ENCODE measurements around the gene CD5L. TPM values are rescaled to one million over a fixed set of nuclear protein-coding genes. Genes with fewer than 3 reads are reported as not detected.

The CD5L gene
- not detected for total RNA-seq

DNA sequence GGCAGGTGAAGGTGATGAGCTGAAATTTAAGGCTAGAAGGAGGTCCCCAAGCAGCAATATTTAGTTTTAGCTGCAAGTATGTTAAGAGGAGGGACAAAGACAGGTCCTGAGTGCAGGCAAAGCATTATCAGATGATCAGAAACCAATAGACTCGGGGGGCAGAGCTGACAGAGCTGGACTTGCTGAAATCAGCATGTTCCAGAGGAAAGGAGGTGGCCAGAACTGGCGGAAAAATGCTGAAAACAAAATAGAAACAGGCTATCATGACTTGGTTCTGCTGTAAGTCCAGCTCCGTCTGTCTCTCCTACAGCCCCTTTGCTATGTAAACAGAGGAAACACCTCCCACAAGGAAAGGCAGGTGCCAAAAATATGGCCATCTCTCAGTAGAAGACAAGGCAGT, at the start of gene CD5L:
TSS of gene CD5L (minus strand) at position 101 of the 400 bp plus-strand sequence. CDS start 107 bp downstream, outside the sequence.
- Histone ChIP-seq H3K4me1 (ENCODE audit: insufficient read depth, low read length) (peaks cover 27% of the 10 kb centered on the region), H3K9me3 (ENCODE audit: low read depth, low read length) (no peaks in the 10 kb centered on the region), H3K27me3 (ENCODE audit: insufficient read depth, low read length) (no peaks in the 10 kb centered on the region), H3K4me3 (ENCODE audit: low read length) (no peak within 1 kb of the TSS)

DNA sequence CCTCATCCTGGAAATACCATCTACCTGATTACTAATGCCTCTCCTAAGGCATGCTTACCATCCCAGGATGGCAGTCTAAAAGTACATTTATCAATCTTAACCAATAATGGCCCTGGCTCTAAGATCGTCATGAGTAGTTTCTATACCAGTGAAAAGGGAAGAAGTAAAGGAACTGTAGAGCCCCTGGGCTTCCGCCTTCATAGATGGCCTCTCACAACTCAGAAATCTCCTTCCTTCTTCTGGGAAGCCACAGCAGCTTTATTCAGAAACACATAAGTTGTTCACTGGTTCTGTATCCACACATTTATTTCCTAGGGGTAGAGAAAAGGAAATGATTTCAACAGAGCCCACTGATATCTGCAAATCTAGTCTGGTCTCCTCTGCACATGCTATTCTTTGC, 41.0 kb upstream of the CD5L start:
- Histone ChIP-seq H3K4me1 (ENCODE audit: insufficient read depth, low read length) (peaks cover 7% of the 10 kb centered on the region), H3K27me3 (ENCODE audit: insufficient read depth, low read length) (peaks cover 2% of the 10 kb centered on the region), H3K4me3 (ENCODE audit: low read length) (no peak overlapping the region), H3K9me3 (ENCODE audit: low read depth, low read length) (no peaks in the 10 kb centered on the region)

DNA sequence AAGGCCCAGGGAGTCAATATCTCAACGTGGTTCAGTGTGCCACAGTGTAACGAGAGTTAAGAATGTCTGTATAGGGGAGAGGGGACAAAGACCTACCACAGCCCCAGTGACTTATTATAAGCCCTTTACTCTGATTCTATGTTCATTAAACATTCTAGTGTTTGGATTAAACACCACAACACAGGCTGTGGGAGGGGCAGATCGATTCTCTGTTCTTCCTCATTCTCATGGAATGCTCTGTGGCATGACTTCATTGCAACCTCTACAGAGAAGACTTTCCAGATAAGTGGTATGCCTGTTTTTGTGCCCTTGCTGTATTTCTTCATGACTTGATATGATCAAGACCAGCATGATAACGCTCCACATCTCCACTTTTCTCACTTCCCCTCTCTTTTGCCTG, 39.0 kb upstream of the CD5L start:
- Histone ChIP-seq H3K9me3 (ENCODE audit: low read depth, low read length) (no peaks in the 10 kb centered on the region), H3K4me3 (ENCODE audit: low read length) (no peak overlapping the region), H3K27me3 (ENCODE audit: insufficient read depth, low read length) (peaks cover 1% of the 10 kb centered on the region), H3K4me1 (ENCODE audit: insufficient read depth, low read length) (peaks cover 7% of the 10 kb centered on the region)

DNA sequence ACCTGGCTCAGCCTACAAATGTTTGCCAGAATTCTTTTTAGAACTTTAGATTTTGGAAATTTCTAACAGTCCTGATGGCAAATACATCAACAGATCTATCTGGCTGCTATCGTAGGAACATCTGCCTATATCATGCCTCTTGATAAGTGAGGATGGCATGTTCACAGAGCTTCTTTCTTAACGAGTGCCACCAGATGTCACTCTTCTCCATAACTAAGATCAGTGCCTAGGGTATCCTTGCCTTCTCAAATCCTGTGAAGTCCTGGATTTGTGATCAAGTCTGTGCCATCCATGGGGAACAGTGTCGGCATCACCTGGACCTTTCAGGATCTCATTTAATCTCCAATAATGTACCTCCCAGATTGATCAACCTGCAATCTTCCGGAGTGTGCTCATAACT, 36.5 kb upstream of the CD5L start:
- no peaks in the 10 kb centered on the region for H3K9me3 ChIP-seq (ENCODE audit: low read depth, low read length)
- H3K27me3 ChIP-seq (ENCODE audit: insufficient read depth, low read length) = peaks cover 6% of the 10 kb centered on the region
- H3K4me1 ChIP-seq (ENCODE audit: insufficient read depth, low read length) = peaks cover 7% of the 10 kb centered on the region
- no peak overlapping the region for H3K4me3 ChIP-seq (ENCODE audit: low read length)

DNA sequence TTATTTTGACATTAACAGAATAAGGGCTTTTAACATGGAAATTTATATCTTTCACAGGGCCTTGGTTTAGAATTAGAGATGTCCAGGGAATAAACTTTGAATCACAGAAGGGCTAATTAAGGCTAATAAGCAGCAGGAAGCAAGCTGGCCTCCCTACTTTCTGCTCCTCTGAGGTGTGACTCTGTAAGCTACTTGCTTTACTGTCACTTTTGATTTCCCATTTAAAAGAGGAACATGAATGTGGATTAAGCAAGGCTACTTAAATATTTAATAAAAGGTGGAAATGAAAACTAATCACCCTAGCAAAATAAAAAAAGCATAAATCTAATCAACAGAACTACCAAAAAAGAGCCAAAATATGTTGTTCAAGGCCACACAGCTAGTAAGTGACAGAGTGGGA, 28.9 kb upstream of the CD5L start:
- no peaks in the 10 kb centered on the region for H3K9me3 ChIP-seq (ENCODE audit: low read depth, low read length)
- H3K27me3 ChIP-seq (ENCODE audit: insufficient read depth, low read length) = peaks cover 3% of the 10 kb centered on the region
- no peak overlapping the region for H3K4me3 ChIP-seq (ENCODE audit: low read length)
- no peaks in the 10 kb centered on the region for H3K4me1 ChIP-seq (ENCODE audit: insufficient read depth, low read length)

DNA sequence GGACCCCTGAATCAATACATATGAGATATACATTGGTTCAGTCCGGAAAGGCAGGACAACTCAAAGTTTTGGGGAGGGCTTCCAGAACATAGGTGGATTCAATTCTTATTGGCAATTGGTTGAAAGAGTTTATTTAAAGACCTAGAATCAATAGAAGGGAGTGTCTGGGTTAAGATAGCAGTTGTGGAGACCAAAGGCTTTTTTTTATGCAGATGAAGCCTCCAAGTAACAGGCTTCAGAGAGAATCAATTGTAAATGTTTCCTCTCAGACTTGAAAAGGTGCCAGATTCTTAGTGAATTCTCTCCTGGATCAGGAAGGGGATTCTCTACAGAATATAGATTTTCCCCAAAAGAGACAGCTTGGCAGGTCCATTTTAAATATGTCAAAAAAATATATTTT, 27.0 kb upstream of the CD5L start:
- Histone ChIP-seq H3K27me3 (ENCODE audit: insufficient read depth, low read length) (no peaks in the 10 kb centered on the region), H3K4me1 (ENCODE audit: insufficient read depth, low read length) (no peaks in the 10 kb centered on the region), H3K9me3 (ENCODE audit: low read depth, low read length) (no peaks in the 10 kb centered on the region), H3K4me3 (ENCODE audit: low read length) (no peak overlapping the region)

DNA sequence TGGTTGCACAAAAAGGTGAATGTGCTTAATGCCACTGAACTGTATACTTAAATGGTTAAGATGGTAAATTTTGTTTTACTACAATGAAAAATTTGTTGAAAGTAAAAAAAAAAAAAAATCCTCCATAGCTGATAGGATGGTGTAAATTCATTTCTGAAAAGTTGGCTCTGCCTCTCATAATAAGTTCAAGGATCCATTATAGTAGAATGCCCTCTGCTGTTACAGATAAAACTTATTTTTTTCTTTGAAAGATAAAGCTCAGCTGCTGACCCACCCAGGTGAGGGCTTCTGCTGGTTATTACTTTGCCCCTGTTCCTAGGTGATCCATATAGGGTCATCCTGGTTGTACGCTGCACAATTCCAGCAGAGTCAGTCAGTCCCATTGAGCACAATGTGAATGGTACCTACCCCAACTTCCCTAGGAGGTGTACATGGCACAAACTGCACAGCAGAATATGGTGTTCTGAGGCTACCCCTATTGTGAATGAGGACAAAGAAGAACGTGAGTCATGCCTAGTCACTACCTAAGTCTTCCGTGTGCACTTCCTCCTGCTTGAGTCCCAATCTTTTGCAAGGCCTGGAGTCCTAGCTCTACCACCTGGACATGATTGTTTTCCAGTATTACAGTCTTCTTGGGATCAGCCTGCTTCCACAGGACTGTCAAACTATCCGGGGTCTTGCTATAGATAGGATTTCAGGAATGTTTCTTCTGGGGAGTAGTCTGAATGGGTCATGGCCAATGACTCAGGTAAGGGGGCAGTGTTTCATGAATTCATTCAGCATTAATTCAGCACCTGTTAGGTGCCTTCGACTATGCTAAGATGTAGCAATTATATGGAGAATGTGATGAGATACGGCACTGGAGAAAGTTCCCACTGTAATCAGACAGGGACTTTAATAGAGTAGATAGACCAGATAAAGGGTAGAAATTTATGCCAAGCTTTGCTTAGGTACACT, 20.8 kb upstream of the CD5L start:
- no peak overlapping the region for H3K4me3 ChIP-seq (ENCODE audit: low read length)
- H3K27me3 ChIP-seq (ENCODE audit: insufficient read depth, low read length) = no peaks in the 10 kb centered on the region
- no peaks in the 10 kb centered on the region for H3K9me3 ChIP-seq (ENCODE audit: low read depth, low read length)
- H3K4me1 ChIP-seq (ENCODE audit: insufficient read depth, low read length) = no peaks in the 10 kb centered on the region

DNA sequence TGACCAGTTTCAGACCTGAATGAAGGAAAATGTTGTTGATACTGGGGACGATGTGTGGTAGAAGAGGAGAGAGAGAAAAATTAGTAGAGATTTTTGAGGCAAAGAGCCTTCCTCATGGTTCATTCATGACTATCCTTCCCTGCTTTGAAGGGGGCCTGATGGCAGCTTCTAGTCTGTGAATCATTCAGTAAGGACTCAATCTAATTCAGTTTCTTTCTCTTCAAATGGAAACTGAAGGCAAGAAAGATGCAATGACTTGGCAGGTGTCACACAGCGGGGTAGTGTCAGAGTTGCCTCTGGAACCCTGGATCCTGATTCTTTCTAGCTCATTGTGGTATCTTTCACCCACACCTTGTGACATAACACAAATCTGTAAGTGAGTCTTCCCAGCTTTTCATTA, 14.9 kb upstream of the CD5L start:
- Histone ChIP-seq H3K4me3 (ENCODE audit: low read length) (no peak overlapping the region), H3K4me1 (ENCODE audit: insufficient read depth, low read length) (no peaks in the 10 kb centered on the region), H3K27me3 (ENCODE audit: insufficient read depth, low read length) (no peaks in the 10 kb centered on the region), H3K9me3 (ENCODE audit: low read depth, low read length) (no peaks in the 10 kb centered on the region)

DNA sequence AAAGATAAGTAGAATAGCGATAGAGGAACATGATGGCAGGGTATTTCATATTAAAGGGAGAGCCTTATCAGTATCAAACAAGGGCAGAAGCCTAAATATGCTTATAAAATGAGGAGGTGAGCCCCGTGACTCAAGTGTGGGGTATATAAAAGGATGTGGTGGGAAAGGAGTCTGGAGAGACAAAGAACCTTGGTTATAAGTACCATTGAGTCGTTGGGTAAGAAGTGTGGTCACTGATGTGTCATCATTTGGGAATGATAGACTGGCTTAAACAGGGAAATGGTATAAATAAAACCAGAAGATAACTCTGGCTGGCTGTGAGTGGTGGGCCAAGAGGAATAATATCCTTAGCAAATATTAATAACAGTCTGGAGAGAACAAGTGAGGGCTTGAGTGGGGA, 10.9 kb upstream of the CD5L start:
- Histone ChIP-seq H3K4me1 (ENCODE audit: insufficient read depth, low read length) (peaks cover 26% of the 10 kb centered on the region), H3K27me3 (ENCODE audit: insufficient read depth, low read length) (no peaks in the 10 kb centered on the region), H3K9me3 (ENCODE audit: low read depth, low read length) (no peaks in the 10 kb centered on the region), H3K4me3 (ENCODE audit: low read length) (no peak overlapping the region)

DNA sequence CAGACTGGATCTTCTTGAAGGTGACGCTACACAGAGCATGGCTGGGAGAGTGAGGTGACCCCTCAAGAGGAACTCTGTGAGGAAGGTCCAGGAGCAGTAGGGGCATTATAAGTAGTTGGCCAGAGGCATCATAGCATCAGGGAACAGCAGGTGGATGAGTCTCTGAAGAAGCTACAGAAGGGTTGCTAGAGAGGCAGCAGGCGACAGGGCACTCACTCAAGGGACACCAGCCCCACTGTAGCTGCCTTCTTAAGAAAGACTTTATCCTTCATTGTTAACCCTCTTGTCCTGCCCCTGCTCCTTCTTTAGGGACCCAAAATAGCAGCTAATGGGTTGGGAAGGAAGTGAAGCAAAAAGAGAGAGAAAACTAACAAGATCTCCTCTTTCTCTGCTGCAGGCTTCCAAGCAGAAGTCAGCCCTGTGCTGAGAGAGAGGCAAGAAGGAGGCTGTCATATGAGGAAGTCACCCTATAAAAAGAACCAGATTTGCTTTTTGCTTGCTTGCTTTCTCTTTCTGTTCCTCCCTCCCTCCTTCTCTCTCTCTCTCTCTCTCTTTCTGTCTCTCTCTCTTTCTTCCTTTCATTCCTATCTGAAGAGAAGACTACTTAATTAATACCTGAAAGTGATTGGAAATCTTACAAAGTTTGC, 7.7 kb upstream of the CD5L start:
- Histone ChIP-seq H3K27me3 (ENCODE audit: insufficient read depth, low read length) (no peaks in the 10 kb centered on the region), H3K4me3 (ENCODE audit: low read length) (no peak overlapping the region), H3K9me3 (ENCODE audit: low read depth, low read length) (no peaks in the 10 kb centered on the region), H3K4me1 (ENCODE audit: insufficient read depth, low read length) (peaks cover 32% of the 10 kb centered on the region)

DNA sequence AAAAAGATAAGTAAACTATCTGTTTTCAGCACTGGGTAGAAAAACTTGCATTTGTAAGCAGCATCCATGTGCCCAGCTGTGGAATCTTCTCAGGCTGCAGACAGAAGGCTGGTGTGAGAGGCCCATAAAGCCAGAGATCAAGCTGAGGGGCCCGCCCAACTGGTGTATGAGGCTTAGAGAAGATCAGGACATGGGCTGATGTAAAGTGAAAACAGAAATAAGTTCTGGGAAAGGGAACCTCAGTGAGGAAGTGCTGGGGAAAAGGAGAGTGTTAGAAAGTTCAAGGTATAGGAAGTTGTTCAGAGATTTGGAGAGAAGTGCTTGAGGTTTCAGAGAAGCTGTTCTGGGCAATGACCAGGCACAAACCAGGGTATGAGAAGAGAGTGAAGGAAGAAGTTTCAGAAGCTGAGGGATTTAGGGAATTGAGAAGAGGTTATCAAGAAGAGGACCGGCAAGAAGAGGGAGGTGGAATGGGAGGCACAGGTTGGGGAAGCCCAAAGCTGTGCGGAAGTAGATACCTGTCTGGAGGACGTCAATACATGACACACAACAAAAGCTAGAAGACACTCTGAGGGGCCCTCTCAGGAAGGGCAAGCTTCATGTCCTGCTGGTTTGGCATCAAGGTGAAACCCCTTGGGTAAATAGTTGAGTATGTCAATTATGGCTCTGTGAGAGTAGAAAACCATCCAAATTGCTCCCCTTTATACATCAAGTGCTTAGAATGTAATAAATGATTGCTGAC, 2.7 kb upstream of the CD5L start:
- no peaks in the 10 kb centered on the region for H3K27me3 ChIP-seq (ENCODE audit: insufficient read depth, low read length)
- H3K4me3 ChIP-seq (ENCODE audit: low read length) = no peak overlapping the region
- no peaks in the 10 kb centered on the region for H3K9me3 ChIP-seq (ENCODE audit: low read depth, low read length)
- peaks cover 30% of the 10 kb centered on the region for H3K4me1 ChIP-seq (ENCODE audit: insufficient read depth, low read length)

DNA sequence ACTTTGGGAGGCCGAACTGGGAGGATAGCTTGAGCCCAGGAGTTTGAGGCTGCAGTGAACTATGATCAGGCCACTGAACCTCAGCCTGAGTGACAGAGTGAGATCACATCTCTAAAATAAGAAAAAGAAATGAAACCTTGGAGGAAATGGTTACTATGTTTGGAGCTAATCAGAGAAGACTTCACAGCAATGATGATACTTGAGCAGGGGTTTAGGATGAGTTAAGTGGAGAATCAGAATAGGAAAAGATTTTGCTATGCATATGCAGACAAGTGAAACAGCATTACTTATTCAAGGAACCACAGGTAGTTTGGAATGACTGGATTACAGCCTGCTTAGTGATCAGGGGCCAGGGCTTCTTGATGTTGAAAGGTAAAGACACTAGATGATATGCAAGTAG, 1.3 kb upstream of the CD5L start:
- peaks cover 27% of the 10 kb centered on the region for H3K4me1 ChIP-seq (ENCODE audit: insufficient read depth, low read length)
- no peak overlapping the region for H3K4me3 ChIP-seq (ENCODE audit: low read length)
- no peaks in the 10 kb centered on the region for H3K9me3 ChIP-seq (ENCODE audit: low read depth, low read length)
- H3K27me3 ChIP-seq (ENCODE audit: insufficient read depth, low read length) = no peaks in the 10 kb centered on the region

DNA sequence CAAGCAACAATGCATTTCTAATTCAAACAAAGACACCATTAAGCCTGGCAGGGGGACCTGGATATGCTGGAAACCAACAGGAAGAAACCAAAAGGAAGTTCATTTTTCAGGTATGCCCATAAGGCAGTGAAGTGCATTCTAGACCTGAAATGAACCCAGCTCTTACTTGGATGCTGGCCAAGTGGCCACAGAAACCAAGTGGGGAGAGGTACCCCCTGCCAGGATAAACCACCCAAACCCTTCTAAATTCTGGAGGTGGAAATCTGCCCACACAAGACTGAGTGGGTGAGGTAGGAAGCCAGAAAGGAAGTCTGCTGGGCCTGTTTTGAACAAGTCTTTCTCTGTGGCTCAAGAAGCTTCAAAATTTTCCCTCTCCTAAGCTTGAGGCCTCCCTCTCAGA, 2.6 kb downstream of the CD5L start:
- peaks cover 16% of the 10 kb centered on the region for H3K4me1 ChIP-seq (ENCODE audit: insufficient read depth, low read length)
- no peaks in the 10 kb centered on the region for H3K9me3 ChIP-seq (ENCODE audit: low read depth, low read length)

DNA sequence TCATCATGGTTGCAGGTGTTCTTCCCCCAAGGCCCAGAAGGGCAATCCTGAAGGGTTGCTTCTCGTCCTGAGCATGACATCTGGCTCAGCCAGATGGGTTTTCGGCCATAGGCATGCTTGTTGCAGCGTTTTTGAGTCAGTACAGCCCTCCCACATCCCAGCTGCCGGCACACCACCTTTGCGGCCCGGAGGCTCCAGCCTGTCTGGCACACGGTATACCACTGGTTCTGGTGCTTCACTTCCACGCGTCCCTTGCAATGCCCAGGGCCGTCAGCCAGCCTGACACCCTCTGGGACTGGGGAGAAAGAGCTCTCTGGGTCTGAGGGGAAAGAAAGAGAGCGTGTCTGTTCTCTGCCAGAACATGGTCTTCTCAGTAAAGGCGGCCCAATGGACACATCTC, 7.2 kb downstream of the CD5L start:
- H3K4me3 ChIP-seq (ENCODE audit: low read length) = no peak overlapping the region
- H3K4me1 ChIP-seq (ENCODE audit: insufficient read depth, low read length) = peaks cover 8% of the 10 kb centered on the region
- no peaks in the 10 kb centered on the region for H3K9me3 ChIP-seq (ENCODE audit: low read depth, low read length)
- no peaks in the 10 kb centered on the region for H3K27me3 ChIP-seq (ENCODE audit: insufficient read depth, low read length)

More for the DNA sequence above, 2.6 kb downstream of the CD5L start:
- Histone ChIP-seq H3K4me3 (ENCODE audit: low read length) (no peak overlapping the region), H3K27me3 (ENCODE audit: insufficient read depth, low read length) (no peaks in the 10 kb centered on the region)

DNA sequence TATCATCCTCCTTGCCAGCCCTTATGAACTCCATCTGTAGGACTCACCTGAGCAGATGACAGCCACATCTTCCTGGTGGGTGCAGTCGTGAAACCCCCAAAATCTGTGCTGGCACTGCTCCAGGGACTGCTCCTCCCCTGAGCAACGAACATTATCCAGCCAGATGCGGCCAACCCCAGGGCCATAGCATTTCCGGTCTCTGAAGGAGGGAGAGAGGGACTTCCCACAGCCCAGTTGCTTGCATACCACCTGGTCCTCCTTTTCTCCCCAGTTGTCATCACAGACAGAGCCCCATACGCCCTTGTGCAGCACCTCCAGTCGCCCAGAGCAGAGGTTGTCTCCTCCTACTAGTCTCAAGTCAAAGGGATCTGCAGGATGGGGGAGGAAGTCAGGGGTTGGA, 8.5 kb downstream of the CD5L start:
- Histone ChIP-seq H3K4me1 (ENCODE audit: insufficient read depth, low read length) (peaks cover 4% of the 10 kb centered on the region), H3K4me3 (ENCODE audit: low read length) (no peak overlapping the region), H3K9me3 (ENCODE audit: low read depth, low read length) (no peaks in the 10 kb centered on the region), H3K27me3 (ENCODE audit: insufficient read depth, low read length) (no peaks in the 10 kb centered on the region)

Measured in mononuclear cell (primary cell).